Measurements from ENCODE around the gene RALY.
"Not testable (repeated sequence)": the region's sequence is repeated elsewhere in the genome, so short reads cannot be mapped to it uniquely, and the experiment has no call there.

RALY gene

DNA sequence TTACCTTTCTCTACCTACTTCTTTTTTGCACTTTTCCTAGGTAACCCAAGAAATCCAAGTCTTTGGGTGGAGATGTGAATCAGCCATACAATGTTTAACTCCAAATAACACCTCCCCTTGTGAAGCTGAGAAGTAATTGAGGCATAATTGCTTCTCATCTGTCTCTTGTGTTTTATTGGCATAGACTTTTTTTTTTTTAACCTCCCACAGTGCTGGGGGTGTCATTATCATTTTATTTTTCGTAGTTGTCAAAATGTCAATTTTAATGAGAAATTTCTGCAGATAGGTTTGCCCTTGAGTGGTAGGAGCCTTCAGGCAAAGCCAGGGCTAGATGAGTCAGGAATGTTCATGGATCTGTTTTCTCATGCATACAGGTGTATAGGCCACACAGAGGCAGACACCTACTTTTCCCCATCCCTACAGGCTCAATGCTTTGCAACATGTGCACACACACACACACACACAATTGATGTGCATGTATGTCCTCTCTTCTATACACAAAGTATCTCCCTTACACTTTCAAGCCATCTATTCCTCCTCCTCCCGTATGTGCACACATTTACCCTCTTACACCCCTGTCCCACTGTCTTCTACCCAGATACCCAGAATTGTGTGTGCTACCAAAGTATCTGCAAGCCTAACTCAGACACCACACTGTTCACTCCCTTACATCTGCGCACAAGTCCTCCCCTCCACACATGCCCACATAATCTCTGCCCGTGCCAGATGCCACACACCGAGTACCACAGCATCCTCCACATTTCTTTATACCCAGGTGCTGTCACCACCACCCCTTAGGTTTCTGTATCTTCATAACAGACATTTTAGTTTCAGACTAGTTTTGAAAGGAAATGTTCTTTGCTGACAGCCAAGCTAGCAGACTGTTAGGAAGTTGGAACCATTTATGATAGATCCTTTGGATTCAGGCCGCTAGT is 22.0 kb downstream of the RALY start:
- no peak for DNase-seq (ENCODE audit: low read depth in 2 of 2)

DNA sequence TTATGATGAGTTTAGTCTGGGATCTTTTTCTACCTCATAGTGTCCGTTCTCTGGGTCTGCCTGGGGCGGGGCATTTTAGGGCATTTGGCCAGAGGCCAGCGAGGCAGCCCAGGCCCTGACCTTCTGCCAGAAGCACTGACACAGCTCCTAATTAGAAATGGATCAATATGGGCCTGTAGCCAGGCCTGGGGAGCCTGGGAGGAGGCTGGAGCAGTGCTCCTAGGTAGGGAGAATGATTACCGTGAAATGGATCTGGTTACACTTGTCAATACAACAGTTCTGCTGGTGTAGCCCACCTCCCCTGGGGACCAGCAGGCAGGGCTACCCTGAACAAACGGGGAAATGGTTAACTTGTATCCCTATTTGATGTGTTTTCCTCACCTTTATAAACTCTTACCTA is 23.0 kb downstream of the RALY start:
- DNase-seq (ENCODE audit: low read depth in 2 of 2): no peak

DNA sequence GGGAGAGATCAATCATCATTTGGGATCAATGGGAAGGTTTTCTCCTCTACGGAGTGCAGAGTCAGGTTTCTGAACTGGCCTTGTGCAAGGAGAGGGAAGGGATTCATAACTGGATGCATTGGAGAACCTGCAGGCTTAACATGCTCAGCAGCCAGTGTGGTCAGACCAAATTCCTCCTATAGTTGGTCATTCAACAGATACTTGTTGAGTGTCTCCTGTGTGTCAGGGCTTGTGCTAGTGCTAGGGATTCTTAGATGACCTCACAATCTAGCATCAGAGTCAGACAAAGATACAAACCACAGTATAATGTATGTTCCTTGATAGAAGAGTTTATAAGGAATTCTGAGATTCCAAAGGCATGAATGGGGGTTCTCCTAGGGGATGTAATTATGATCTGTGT is 23.9 kb downstream of the RALY start:
- DNase-seq (ENCODE audit: low read depth in 2 of 2): no peak

DNA sequence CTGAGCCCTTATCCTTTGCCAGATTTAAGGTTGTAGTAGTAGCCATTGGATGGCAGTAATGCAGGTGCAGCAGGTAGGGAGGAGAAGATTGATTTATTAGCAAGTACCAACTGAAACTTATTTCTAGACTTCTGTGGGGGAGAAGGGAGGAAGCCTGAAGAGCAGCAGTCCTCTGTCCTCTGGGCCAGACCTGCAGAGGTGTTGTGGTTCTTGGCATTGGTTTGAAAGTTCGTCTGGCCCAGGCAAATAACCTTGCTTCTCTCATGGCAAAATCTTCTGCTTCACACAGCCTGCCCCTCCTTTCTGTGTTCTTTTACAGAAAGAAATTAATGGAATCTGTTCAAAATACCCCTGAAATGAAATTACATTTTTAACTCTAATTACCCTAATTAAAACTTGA is 24.5 kb downstream of the RALY start:
- no peak for DNase-seq (ENCODE audit: low read depth in 2 of 2)

DNA sequence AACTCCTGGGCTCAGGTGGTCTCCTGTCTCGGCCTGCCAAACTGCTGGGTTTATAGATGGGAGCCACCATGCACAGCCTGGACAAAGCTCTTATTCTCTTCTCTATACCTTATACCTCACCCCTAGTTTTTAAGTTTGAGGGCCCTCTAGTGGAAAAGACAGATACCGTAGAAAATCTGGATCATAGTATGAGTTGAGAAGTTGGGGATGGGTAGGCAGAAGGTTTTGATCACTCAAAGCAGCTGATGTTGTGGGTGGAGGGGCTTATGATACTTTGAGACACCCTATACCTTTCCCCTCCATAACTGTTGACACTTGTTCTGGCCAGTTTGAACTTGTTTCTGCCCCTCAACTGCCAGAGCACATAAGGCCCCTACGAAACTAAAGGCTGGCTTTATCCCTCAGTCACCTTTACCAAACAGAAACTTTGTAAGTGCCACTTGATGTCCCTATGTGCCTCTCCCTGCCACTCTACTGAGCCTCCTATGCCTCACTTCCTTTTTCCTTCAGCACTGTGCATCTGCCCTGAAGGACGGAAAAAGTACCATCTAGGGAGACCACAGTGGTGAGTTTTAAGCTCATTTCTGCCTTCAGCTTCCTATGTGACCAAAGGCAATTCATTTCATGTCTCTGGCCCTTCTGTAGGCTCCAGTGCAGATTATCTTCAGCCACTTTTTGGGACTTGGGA is 28.6 kb downstream of the RALY start:
- DNase-seq (ENCODE audit: low read depth in 2 of 2): no peak

DNA sequence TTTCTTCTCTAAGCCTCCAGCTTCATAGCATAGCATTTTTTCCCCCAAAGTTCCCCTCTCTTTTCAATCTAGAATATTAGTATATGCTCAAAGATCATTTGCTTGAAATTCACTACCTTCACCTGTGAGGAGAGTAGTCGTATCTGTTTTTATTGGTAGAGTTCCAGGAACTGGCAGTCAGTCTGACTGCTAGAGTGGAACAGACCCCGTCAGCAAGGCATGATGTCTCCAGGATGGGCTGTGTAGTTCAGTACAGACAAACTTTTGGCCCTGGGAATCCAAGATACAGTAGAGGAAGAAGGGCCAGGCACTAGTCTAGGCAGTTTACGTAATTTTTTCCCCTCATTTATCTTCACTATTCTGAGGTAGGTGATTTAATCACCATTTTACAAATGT is 29.1 kb downstream of the RALY start:
- DNase-seq (ENCODE audit: low read depth in 2 of 2): no peak

DNA sequence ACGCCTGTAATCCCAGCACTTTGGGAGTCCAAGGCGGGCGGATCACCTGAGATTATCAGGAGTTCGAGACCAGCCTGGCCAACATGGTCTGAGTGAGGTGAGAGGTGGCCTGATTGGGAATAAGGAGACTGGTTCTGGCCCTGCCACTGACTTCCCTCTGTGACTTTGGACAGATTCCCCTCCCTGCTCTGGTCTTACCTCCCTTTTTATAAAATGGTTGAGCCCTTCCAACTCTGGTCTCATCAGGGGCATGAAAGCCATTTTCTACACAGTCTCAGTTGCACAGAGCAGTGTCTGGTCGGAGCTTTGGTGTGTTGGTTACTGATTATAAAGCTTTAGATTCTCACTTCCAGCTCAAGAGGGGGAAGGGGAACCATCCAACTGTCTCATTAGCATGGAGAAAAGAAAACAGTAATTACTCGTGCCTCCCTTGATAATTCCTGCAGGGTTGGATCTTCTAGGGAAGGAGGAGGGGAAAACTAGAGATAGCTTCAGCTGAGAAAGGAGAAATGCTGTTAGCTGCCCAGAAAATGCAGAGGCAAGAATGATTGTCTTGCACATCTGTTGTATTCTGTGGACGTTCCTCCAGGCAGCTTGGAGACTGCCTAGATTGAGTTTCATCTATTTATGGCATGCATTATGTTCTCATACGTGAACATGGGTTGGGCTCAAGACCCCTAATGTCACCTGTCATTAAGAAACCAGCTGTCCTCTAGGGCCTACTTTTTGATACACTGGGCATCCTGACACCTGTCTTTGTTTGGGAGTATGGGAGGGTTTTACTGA is 30.4 kb downstream of the RALY start:
- DNase-seq (ENCODE audit: low read depth in 2 of 2): no peak

DNA sequence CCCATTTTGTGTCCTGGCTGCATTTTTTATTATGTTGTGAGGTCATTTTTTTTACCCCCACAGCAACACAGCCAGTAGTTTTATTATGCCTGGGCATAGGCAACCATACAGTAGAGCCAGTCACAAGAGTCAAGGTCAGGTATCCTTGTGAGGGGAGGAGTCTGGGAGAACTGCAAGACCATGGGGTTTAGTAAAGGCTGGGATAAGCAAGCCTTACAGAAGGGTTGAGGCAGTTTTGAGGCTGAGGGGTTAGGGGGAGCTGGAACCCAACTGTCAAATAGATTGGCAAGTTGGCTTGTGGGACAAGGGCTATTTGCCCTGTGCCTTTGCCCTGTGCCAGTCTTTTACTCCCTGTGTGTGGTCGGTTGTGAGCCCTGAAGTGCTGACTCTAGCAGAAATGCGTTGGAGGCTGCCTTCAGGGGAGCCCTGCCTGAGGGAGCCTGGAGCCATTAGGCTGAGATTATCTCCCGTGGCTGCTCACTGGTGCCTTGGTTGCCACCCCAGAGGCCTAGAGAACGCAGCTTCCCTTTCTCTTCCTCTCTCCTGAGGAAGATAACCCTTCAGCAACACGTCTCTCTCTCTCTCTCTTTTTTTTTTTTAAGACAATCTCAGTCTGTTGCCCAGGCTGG is 31.1 kb downstream of the RALY start:
- DNase-seq (ENCODE audit: low read depth in 2 of 2): no peak

DNA sequence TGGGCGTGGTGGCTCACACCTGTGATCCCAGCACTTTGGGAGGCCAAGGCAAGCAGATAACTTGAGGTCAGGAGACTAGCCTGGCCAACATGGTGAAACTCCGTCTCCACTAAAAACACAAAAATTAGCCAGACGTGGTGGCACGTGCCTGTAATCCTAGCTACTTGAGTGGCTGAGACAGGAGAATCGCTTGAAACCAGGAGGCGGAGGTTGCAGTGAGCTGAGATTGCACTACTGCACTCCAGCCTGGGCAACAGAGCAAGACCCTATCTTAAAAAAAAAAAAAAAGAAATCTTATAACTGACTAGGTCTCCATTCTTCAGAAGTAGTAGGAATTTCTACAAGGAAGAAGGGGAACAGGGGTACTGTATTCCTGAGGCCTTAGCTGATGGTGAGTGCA is 34.3 kb downstream of the RALY start:
- DNase-seq (ENCODE audit: low read depth in 2 of 2): not testable (repeated sequence)

DNA sequence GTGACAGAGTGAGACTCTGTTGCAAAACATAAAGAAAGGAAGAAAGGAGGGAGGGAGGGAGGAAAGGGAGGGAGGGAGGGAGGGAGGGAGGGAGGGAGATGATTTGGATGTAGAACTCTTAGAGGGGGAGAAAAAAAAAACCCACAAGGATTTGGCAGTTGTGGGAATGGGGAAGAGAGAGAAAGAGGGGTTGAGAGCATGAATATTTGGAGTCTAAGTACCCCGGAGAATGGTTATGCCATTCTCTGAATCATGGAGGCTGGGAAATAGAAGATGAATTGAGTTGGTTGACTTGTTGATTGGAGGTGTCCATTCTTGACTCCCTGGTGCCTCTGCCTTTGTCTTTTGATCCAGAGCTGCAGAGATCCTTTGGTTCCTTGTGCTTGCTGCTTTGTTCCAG is 35.7 kb downstream of the RALY start:
- no peak for DNase-seq (ENCODE audit: low read depth in 2 of 2)

DNA sequence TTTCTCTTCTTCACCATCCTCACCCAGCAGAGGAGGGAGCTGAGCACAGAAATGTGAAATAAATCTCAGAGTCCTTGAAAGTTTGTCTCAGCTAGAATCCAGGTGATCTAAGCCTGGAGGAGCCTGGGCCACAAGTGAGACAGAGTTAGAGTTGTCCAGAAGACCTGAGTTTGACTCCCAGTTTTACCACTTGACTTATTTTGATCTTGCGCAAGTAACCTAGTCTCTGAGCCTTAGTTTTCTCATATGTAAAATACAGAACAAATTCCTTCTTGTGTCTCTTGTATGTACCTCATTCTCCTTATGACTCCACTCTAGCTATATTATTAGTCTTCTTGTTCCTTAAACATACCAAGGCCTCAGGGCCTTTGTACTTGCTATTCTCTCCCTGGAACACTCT is 36.7 kb downstream of the RALY start:
- DNase-seq (ENCODE audit: low read depth in 2 of 2): no peak

DNA sequence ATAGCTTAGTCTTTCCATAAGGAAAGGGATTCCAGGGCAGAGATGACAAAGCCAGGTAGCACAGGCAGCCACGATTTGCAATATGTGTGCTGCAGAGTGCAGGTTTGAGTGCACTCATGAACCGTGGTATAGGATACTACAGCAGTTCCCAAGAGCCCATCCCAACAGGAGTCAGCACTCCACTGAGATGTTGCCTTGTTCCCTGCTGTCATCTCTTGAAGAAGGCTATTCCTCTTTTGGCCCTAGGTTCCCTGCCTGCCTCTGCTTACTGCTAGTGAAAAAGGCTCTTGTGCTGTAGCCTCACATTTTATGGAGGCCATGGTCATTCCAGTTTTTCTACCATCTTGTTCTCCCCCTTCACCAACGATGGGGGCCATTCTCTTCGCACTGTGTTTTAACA is 40.2 kb downstream of the RALY start:
- DNase-seq (ENCODE audit: low read depth in 2 of 2): no peak

DNA sequence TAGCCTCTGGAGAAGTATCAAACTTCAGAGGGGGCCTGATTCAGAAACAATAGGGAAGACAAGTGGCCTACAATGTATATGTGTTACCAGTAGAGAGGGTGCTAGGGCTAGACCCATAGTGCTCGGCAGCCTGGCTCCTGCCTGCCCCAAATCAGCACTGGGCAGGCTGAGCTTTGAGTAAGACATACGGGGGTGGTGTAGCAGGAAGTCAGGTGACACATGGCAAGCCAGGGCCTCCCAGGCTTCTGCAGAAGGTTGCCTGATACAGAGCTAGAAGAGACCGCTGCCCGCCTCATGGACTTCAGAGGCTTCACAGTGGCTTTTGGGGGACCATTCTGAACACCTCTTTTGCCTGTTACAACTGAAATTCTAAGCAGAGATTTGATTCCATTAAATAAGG is 43.4 kb downstream of the RALY start:
- peak; percentile 41 to 45 for DNase-seq (ENCODE audit: low read depth in 2 of 2)

DNA sequence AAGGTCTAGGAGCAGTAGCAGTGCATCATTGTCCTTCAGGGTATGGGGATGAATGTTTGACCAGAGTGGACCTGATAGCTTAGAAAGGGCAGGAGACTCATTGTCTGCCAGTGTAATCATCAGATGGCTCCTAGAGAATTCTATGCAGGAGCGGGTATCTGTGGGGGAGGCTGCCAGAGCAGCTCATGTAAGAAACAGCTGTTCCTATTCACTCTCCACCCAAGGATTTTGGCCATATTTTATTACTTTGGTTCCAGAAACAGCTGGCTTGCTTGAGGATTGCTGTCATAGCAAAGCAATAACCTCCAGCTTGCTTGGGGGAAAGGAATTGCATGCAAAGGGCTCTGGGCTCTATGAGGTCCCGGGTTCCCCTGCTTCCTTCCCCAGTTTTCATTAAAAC is 44.1 kb downstream of the RALY start:
- DNase-seq (ENCODE audit: low read depth in 2 of 2): no peak

DNA sequence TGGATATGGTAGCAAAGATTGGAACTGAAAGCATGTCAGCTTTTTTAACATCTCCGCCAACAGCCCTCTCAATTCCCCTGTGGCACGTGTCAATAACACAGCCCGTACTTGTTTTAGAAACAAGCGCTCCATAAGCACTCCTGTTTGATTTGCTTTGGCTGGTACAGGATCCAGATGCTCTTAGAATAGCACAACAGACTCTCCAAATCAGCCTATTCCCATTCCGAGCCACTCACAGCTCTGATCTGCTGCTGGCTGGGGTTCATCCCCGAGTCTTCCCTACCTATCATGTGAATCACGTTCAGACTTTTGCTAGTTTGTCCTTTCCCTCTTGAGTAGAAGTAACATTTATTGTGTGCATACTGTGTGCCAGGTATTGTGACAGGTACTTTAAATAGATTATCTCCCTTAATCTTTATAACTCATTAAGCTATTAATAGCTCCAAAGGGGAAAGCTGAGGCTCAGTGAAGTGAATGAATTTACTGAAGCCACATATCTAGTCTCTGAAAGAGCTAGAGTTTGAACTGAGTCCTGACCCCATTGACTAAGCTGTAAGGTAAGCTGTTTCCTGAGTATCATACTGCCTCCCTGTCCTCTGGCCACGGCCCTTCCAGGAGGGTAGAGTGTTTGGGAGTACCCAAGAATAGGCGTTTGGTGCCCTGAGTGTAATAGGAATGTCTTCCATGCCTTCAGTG is 46.7 kb downstream of the RALY start:
- no peak for DNase-seq (ENCODE audit: low read depth in 2 of 2)

DNA sequence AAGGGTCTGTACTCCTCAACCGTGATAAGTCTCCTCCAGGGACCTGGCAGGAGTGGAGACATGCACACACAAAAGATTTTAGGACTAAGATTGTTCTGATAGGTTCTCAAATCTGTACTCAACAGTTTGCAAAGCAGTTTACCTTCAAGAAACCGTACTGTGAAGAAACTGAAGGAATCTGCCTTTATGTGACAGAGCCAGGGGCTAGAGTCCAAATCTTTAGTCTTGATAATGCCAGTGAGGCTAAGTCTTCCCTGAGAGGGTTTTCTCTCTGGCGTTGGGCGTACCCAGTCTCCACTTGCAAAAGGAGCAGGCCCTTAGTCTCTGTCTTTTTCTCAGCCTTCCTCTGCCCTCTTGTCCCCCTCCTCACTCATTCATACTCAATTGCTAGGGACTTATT is 47.5 kb downstream of the RALY start:
- no peak for DNase-seq (ENCODE audit: low read depth in 2 of 2)

DNA sequence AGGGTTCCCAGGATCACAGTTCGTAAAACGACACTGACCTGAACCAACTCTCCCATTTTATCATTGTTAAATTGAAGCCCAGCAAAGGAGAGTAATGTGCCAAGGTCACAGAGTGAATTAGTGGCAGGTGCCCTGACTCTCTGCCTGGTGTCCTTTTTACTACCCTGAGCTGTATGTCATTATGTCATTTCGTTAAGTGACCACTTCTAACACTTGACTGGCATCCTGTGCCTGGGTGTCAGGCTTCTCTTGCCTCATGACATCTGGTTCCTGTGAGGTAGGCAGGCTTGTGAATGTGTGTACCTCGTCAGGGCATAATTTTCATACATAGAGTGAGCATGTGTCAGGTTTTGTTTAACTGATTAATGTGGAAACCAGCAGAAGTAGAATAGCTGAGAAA is 48.6 kb downstream of the RALY start:
- DNase-seq (ENCODE audit: low read depth in 2 of 2): no peak

DNA sequence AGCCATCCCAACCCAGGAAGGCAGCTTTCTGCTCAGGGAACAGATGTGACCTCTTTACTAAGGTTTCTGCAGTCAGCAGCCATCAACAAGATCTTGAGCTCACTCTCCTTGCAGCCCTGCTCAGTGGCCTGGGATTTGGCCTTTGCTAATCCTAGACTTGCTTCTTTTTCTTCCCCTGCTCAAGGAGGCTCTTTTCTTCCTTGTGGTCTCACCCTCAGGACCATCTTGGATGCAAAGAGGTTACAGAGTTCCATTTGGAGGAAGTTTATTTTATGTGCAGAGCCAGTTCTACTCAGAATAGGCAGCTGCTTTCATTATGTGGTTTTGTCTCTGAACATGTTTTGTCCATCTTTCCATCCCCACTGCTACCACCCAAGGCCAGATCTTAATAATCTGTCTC is 49.3 kb downstream of the RALY start:
- no peak for DNase-seq (ENCODE audit: low read depth in 2 of 2)

DNA sequence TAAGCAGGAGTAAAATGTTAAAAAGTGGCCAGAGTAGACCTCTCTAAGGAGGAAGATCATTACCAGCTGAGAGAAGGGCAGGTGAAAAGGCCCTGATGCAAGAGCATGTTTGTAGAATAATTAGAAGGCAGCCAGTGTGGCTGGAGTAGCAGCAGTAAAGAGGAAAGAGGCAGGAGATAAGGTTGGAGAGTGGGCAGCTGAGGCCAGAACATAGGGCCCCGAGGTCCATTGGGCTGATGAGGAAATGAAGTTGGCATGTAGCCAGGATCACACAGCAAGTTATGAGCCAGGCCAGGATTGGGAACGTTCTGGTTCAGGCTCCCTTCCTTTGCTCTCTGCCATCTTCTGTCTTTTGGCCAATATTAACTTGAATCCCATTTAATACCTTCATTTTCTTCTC is 51.6 kb downstream of the RALY start:
- no peak for DNase-seq (ENCODE audit: low read depth in 2 of 2)

DNA sequence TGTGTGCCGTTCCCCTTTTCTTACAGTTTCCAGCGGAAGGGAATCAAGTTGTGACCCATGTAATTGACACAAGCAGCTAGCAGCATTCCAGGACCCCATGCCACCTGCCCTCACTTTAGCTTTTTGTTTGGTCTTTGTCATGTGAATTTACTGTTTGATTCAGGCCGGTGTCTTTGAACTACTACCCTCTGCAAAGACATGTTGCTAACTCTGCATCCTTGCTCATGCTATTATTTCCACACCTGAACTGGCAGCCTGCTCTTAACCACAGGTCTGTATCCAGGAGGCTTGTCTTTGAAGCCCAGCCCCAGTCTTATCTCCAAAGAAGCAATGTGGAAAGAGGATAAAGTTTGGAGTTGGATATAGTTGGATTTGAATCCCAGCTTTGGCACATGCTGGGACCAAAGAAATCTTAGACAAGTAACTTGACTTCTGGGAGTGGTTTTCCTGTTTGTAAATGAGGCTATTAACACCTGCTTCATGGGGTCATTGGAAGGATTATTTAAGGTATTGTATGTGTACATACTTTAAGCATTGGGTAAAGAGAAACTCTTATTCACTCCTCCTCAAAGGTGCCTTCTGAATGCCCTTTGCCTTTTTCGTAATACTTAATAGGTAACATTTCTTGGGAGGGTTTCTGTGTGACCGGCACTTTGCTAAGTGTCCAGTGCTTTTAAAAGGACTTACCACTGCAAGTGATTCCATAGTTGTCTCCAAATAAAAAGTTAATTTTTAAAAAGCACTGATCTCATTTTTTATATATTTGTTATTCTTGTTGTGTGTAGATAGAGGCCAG is 52.4 kb downstream of the RALY start:
- DNase-seq (ENCODE audit: low read depth in 2 of 2): no peak
